B cell (primary cell): ENCODE data around the gene TCIRG1. TPM values are rescaled to one million over a fixed set of nuclear protein-coding genes. Genes with fewer than 3 reads are reported as not detected.

Experiments
- ATAC-seq: fragments of 200-7000 bp; cut with Tn5 transposase; one replicate; pipeline ENCODE4 v1.10.0; 2021; ENCODE audit warnings: low read depth, mild to moderate bottlenecking, moderate number of reproducible peaks, moderate library complexity
- CTCF ChIA-PET: fragments of 350-600 bp; sonication (Branson Sonifier 250); formaldehyde crosslinking; loops from one replicate; lab custom pipeline; 2021; ENCODE audit warnings: antibody characterized with exemption, inconsistent platforms; lab: Charles Lee
- POLR2A ChIA-PET: fragments of 350-600 bp; sonication (Branson Sonifier 250); formaldehyde crosslinking; loops from one replicate; lab custom pipeline; 2021; ENCODE audit warnings: antibody characterized with exemption; lab: Charles Lee
- DNase-seq: peaks from one replicate; pipeline ENCODE4 v3.0.0; 2013
- H2AFZ ChIP-seq: 2 replicates; pipeline ENCODE4 v1.6.1; 2012; ENCODE audit warnings: mild to moderate bottlenecking, low read depth, low read length; ENCODE audit not compliant: insufficient read depth, poor library complexity, severe bottlenecking
- H3K27ac ChIP-seq, 2 donors: 1 replicate in 1 of 2; 2 replicates in 1 of 2; pipeline ENCODE4 v1.5.1; 2012 to 2013; ENCODE audit warnings: low read length in 2 of 2, mild to moderate bottlenecking in 2 of 2, moderate library complexity in 1 of 2
- H3K27me3 ChIP-seq, 4 experiments: fragments of 200-600 bp in 1 of 4; sonication (generic) in 1 of 4; replicated peaks in 1 of 4; 1 replicate in 2 of 4; 2 replicates in 2 of 4; pipeline versions ENCODE4 v1.6.1 to v1.7.0; 2013 to 2016; ENCODE audit warnings: low read length in 3 of 4, mild to moderate bottlenecking in 2 of 4, mixed read lengths in 1 of 4, moderate library complexity in 1 of 4; ENCODE audit not compliant: insufficient read depth in 4 of 4, control insufficient read depth in 3 of 4; ENCODE audit errors: control extremely low read depth in 1 of 4
- H3K36me3 ChIP-seq, 2 experiments: replicated peaks in 1 of 2; 1 replicate in 1 of 2; 2 replicates in 1 of 2; pipeline versions ENCODE4 v1.6.1 to v1.7.1; 2013; ENCODE audit warnings: low read length in 1 of 2; ENCODE audit not compliant: insufficient read depth in 2 of 2, control insufficient read depth in 1 of 2; ENCODE audit errors: control extremely low read depth in 1 of 2, extremely low read depth in 1 of 2
- H3K4me1 ChIP-seq, 2 donors: fragments of 200-600 bp in 1 of 2; sonication (generic) in 1 of 2; 1 replicate in 1 of 2; 2 replicates in 1 of 2; pipeline versions ENCODE4 v1.5.1 to v1.6.1; 2013 to 2017; ENCODE audit warnings: low read length in 2 of 2; ENCODE audit not compliant: control insufficient read depth in 2 of 2, insufficient read depth in 2 of 2
- H3K4me2 ChIP-seq: replicated peaks from 2 replicates; pipeline ENCODE3; 2012; ENCODE audit warnings: mild to moderate bottlenecking, low read depth, low read length; ENCODE audit not compliant: poor library complexity, severe bottlenecking
- H3K4me3 ChIP-seq, 5 experiments: fragments of 200-600 bp in 1 of 5; sonication (generic) in 1 of 5; 1 replicate in 3 of 5; 2 replicates in 2 of 5; pipeline versions ENCODE4 v1.5.1 to v1.7.0; 2011 to 2016; ENCODE audit warnings: low read length in 4 of 5, mild to moderate bottlenecking in 4 of 5, low read depth in 2 of 5, control low read depth in 1 of 5, moderate library complexity in 1 of 5; ENCODE audit not compliant: insufficient read depth in 1 of 5; ENCODE audit errors: control extremely low read depth in 1 of 5, extremely low read depth in 1 of 5
- H3K79me2 ChIP-seq: fragments of 200-600 bp; sonication (generic); one replicate; pipeline ENCODE4 v1.6.0; 2016; ENCODE audit warnings: low read length; ENCODE audit not compliant: control insufficient read depth, insufficient read depth
- H3K9ac ChIP-seq: fragments of 200-600 bp; sonication (generic); 2 replicates; pipeline ENCODE4 v1.6.1; 2017; ENCODE audit warnings: mild to moderate bottlenecking, low read length, moderate library complexity
- H3K9me3 ChIP-seq, 3 donors: one replicate each; pipeline versions ENCODE4 v1.6.1 to v1.7.1; 2013; ENCODE audit warnings: low read length in 2 of 3; ENCODE audit not compliant: control insufficient read depth in 2 of 3, insufficient read depth in 1 of 3; ENCODE audit errors: control extremely low read depth in 1 of 3
- H4K20me1 ChIP-seq: 2 replicates; pipeline ENCODE4 v1.6.0; 2012; ENCODE audit warnings: mild to moderate bottlenecking, low read length; ENCODE audit not compliant: insufficient read depth, control insufficient read depth, poor library complexity, severe bottlenecking
- H3K27ac Mint-ChIP-seq: one replicate; pipeline ENCODE4 v1.8.0; 2021; ENCODE audit warnings: mixed read lengths
- H3K27me3 Mint-ChIP-seq: one replicate; pipeline ENCODE4 v1.8.0; 2021; ENCODE audit warnings: mixed read lengths
- H3K4me1 Mint-ChIP-seq: one replicate; pipeline ENCODE4 v1.8.0; 2021; ENCODE audit warnings: mixed read lengths
- H3K4me3 Mint-ChIP-seq: one replicate; pipeline ENCODE4 v1.8.0; 2021; ENCODE audit warnings: mixed read lengths
- H3K9me3 Mint-ChIP-seq: one replicate; pipeline ENCODE4 v1.8.0; 2022; ENCODE audit warnings: mixed read lengths; ENCODE audit not compliant: insufficient read depth
- CTCF ChIP-seq: fragments of 200-600 bp; IDR thresholded peaks from one replicate; pipeline ENCODE4 v1.8.0; 2022; ENCODE audit warnings: antibody characterized with exemption, mild to moderate bottlenecking
- EZH2 ChIP-seq: IDR thresholded peaks from 2 replicates; pipeline ENCODE4 v1.6.1; 2012; ENCODE audit warnings: borderline replicate concordance, low read depth, mild to moderate bottlenecking, moderate library complexity, low read length; ENCODE audit not compliant: insufficient read depth, poor library complexity, severe bottlenecking
- WGBS: methylation state at CpG from one replicate; pipeline ENCODE4 v1.1.5; 2013; ENCODE audit warnings: missing lambda C conversion rate; ENCODE audit not compliant: insufficient coverage; 5-methylcytosine and 5-hydroxymethylcytosine counted together
- intact Hi-C: fragments of 100-400 bp; cut with micrococcal nuclease; formaldehyde crosslinking; loops from one replicate; pipeline ENCODE4 v1.10.0; 2022
- polyA plus RNA-seq: library from polyadenylated mRNA; depleted of rRNA; stranded (reverse); fragments of >200 nt; gene quantifications from 2 replicates; pipeline ENCODE4 v1.2.3, GENCODE V29; 2012
- total RNA-seq, 2 donors: library from RNA; stranded (reverse); fragments of 120-200 nt in 1 of 2; gene quantifications; 1 replicate in 1 of 2; 2 replicates in 1 of 2; pipeline versions ENCODE4 v1.2.3 to v1.2.4, GENCODE V29; 2013 to 2022

Gene TCIRG1
- total and polyA plus RNA-seq, 2 donors (not counting 1 experiment from before 2014, with no cell fraction given): 305 to 725 TPM

GRCh38 chr11:67997475-67997921 lies 41.3 kb upstream of the TCIRG1 start:
- CTCF ChIA-PET: interaction anchor here (1.3 kb wide), 1 partner anchor 208 kb away, joined by 3 read pairs; no protein-coding TSS in a partner anchor
- Mint-ChIP-seq H3K4me3 (no peak overlapping the region), H3K27ac (peak overlapping the region; percentile 83), H3K4me1 (peaks cover 57% of the 10 kb centered on the region), H3K27me3 (no peaks in the 10 kb centered on the region), H3K9me3 (no peaks in the 10 kb centered on the region)
- POLR2A ChIA-PET: no interaction called here
- WGBS: 96% methylated on average over 27 of the region's 29 CpGs
- no peak overlapping the region for H3K4me3 ChIP-seq
- TF ChIP-seq EZH2: no peak
- TF ChIP-seq CTCF: no peak
- intact Hi-C loops: no loop called here
- H3K4me2 ChIP-seq: peak overlapping the region; percentile 25
- H3K4me1 ChIP-seq: peaks cover 56 to 86% of the 10 kb centered on the region in 2 donors
- no peak overlapping the region for H3K9ac ChIP-seq
- no peaks in the 10 kb centered on the region for H3K9me3 ChIP-seq
- H3K27ac ChIP-seq: peak overlapping the region in 1 of 2 donors; percentile 29
- peaks cover 50% of the 10 kb centered on the region for H3K79me2 ChIP-seq
- H4K20me1 ChIP-seq: peaks cover 62% of the 10 kb centered on the region
- H3K27me3 ChIP-seq: no peaks in the 10 kb centered on the region
- no peak overlapping the region for H2AFZ ChIP-seq
- ATAC-seq (no peak), DNase-seq (no peak)
- H3K36me3 ChIP-seq: peaks cover 5 to 68% of the 10 kb centered on the region in 2 experiments

DNA sequence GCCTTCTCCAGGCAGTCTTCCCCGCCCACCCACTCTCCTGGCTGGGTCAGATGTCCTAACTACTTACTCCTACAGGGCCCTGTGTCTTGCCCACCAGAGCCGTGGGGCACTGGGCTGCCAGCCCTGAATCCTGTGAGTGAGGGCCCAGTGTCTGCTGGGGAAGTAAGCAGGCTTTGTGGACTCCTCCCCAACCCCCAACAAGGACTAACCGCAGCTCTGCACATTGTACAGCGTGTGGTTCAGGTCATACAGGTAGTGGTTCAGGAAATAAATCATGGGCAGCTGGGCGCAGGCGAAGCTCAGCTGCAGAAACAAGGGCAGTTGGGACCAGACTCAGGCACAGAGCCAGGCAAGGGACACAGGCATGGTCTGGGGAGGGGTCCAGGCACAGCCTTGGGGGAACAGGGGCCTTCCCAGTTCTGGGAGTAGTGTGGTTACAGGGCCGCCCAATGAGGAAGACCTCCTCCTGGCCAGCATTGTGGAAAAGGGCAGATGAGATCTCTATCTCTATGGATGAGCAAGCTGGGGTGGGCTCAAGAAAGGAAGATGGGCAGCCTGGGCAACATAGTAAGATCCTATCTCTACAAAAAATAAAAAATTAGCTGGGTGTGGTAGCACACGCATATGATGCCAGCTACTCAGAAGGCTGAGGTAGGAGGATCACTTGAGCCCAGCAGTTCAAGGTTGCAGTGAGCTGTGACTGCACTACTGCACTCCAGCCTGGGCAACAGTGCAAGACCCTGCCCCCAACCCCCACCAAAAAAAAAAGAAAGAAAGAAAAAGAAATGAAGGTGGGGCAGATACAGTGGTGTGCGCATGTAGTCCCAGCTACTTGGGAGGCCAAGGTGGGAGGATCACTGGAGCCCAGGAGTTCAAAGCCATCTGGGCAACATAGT lies 40.4 kb upstream of the TCIRG1 start:
- Histone ChIP-seq H3K9me3 (no peaks in the 10 kb centered on the region), H4K20me1 (peaks cover 62% of the 10 kb centered on the region), H3K4me3 (no peak overlapping the region), H3K9ac (no peak overlapping the region), H3K4me2 (peak overlapping the region; percentile 26), H2AFZ (no peak overlapping the region), H3K36me3 (peaks cover 5 to 68% of the 10 kb centered on the region in 2 experiments), H3K27me3 (no peaks in the 10 kb centered on the region), H3K27ac (peak overlapping the region; percentile 29 to 61), H3K79me2 (peaks cover 50% of the 10 kb centered on the region), H3K4me1 (peaks cover 57 to 87% of the 10 kb centered on the region in 2 donors)
- intact Hi-C loops: no loop called here
- peaks cover 62% of the 10 kb centered on the region for H3K4me1 Mint-ChIP-seq
- H3K27ac Mint-ChIP-seq: peak overlapping the region; percentile 74
- ATAC-seq: no peak
- TF ChIP-seq CTCF: no peak
- no peak for TF ChIP-seq EZH2
- DNase-seq: no peak
- ChIA-PET POLR2A (no interaction called here), CTCF (interaction anchor here (0.5 to 1.3 kb wide), 2 partner anchors 207 to 1807 kb away, joined by 3 to 4 read pairs; no protein-coding TSS in a partner anchor)
- H3K27me3 Mint-ChIP-seq: no peaks in the 10 kb centered on the region
- H3K9me3 Mint-ChIP-seq: no peaks in the 10 kb centered on the region
- peak overlapping the region; percentile 49 for H3K4me3 Mint-ChIP-seq
- 39% methylated on average over 4 of the region's 9 CpGs for WGBS
